ENCODE results near the gene OPCML. TPM values are rescaled to one million over a fixed set of nuclear protein-coding genes. Genes with fewer than 3 reads are reported as not detected.

Gene OPCML
- total RNA-seq, 2 donors from 2014 or later = not detected

DNA sequence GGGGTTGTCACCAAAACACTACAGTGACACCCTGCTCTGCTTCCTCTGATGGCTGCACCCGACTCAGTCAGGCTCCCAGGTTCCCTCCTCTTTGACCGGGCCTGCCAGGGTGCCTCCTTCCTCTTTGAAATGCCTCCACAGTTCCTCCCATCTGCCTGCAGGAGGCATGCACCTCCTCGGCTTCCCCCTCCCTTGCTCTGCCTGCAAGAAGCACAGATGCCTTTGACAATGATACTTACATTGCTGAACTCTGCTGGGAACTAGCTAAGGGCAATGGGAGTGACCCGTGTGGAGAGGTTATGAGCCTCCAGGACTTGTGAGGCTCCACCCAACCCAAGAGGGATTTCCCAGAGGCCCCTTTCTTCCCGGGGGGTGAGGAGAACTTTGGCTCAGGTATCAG is 674.1 kb downstream of the OPCML start:
- Histone ChIP-seq H3K36me3 (no peaks in the 10 kb centered on the region), H3K27ac (no peak overlapping the region), H3K9me3 (no peaks in the 10 kb centered on the region), H3K4me1 (ENCODE audit: control insufficient read depth in 1 of 2, low read depth in 2 of 2) (no peaks in the 10 kb centered on the region), H3K4me3 (no peak overlapping the region), H3K27me3 (replicated peaks; ENCODE audit: insufficient read depth) (no peaks in the 10 kb centered on the region)
- ATAC-seq (ENCODE audit: insufficient number of reproducible peaks, low FRiP score, low read depth) (no peak), DNase-seq (ENCODE audit: low spot score) (no peak)
- TF ChIP-seq, protein P1, sequence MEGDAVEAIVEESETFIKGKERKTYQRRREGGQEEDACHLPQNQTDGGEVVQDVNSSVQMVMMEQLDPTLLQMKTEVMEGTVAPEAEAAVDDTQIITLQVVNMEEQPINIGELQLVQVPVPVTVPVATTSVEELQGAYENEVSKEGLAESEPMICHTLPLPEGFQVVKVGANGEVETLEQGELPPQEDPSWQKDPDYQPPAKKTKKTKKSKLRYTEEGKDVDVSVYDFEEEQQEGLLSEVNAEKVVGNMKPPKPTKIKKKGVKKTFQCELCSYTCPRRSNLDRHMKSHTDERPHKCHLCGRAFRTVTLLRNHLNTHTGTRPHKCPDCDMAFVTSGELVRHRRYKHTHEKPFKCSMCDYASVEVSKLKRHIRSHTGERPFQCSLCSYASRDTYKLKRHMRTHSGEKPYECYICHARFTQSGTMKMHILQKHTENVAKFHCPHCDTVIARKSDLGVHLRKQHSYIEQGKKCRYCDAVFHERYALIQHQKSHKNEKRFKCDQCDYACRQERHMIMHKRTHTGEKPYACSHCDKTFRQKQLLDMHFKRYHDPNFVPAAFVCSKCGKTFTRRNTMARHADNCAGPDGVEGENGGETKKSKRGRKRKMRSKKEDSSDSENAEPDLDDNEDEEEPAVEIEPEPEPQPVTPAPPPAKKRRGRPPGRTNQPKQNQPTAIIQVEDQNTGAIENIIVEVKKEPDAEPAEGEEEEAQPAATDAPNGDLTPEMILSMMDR (IDR thresholded peaks at IDR 0.05) = no peak

DNA sequence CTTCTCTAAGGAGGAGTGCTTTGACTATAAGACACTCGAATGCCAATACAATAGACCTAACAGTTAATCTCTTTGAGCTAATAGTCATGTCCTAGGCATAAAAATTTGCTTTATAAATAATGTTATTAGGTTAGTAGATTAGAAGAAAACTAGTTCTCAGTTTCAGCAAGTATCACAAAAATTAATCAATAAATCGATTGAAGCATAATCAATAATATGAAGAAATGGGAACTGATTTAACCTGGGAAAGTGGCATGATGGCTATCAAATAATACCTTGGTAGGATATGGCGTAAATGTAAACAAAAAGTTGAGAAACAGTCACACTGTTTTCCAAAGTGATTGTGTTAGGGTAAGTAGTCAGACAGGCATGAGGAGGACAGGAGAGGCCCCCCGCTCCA is 676.3 kb downstream of the OPCML start:
- H3K27ac ChIP-seq = no peak overlapping the region

DNA sequence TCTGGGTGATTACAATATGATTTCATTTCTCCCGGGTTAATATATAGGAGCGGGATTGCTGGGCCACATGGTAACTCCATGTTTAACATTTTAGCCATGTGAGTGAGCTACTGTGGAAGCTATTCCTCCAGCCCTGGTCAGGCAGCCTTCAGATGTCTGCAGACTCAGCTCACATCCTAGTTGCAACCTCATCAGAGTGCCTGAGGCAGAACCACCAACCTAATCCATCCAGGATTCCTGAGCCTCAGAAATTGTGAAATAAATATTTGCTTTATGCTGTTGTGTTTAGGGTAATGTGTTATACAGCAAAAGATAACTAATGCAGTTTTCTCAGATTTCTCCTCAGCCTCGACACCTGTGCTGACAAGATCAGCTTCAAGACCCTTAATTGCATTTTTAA is 676.8 kb downstream of the OPCML start:
- ATAC-seq (ENCODE audit: insufficient number of reproducible peaks, low FRiP score, low read depth) (no peak), DNase-seq (ENCODE audit: low spot score) (no peak)
- H3K27ac ChIP-seq = no peak overlapping the region
- H3K27me3 ChIP-seq (replicated peaks; ENCODE audit: insufficient read depth) = no peaks in the 10 kb centered on the region
- H3K4me1 ChIP-seq (ENCODE audit: control insufficient read depth in 1 of 2, low read depth in 2 of 2) = no peaks in the 10 kb centered on the region
- no peaks in the 10 kb centered on the region for H3K9me3 ChIP-seq
- TF ChIP-seq, protein P1 (IDR thresholded peaks at IDR 0.05) = no peak
- no peak overlapping the region for H3K4me3 ChIP-seq
- no peaks in the 10 kb centered on the region for H3K36me3 ChIP-seq

More for the DNA sequence above, 676.3 kb downstream of the OPCML start:
- no peaks in the 10 kb centered on the region for H3K27me3 ChIP-seq (replicated peaks; ENCODE audit: insufficient read depth)
- TF ChIP-seq, protein P1 (IDR thresholded peaks at IDR 0.05) = no peak
- DNase-seq (ENCODE audit: low spot score) (no peak), ATAC-seq (ENCODE audit: insufficient number of reproducible peaks, low FRiP score, low read depth) (no peak)
- no peaks in the 10 kb centered on the region for H3K9me3 ChIP-seq
- no peak overlapping the region for H3K4me3 ChIP-seq
- H3K4me1 ChIP-seq (ENCODE audit: control insufficient read depth in 1 of 2, low read depth in 2 of 2) = no peaks in the 10 kb centered on the region
- no peaks in the 10 kb centered on the region for H3K36me3 ChIP-seq

DNA sequence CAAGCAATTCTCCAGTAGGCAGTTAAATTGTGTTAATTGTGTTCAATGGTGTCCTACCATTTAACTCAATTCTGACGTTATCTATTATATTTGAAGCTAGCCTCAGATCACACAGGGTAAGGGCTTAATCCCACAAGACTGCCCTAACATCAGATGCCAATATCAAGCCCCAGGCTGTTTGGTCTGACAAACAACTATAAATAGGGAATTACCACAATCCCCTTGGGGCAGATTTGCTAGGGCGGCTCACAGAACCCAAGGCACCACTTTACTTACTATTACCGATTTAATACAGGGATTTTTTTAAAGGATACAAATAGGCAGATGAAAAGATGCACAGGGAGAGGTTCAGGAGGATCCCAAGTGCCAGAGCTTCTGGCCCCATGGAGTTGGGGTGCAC is 678.4 kb downstream of the OPCML start:
- no peaks in the 10 kb centered on the region for H3K36me3 ChIP-seq
- TF ChIP-seq, protein P1 (IDR thresholded peaks at IDR 0.05) = no peak

DNA sequence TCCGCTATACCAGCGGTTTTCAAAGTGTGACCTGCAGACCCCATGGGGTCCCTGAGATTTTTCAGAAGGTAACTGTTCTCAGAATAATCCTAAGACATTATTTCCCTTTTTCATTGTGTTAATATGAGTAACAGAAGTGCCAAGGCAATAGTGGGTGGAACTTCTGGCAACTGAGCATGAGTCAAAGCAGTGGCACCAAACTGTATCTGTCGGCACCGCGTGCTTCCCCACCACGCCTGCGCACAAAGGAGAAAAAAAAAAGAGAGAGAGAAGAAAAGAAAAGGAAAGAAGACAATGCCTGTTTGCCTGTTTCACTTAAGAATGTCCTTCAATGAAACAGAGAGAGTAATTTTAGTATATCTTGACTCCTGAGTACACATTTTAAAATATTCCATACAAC is 679.9 kb downstream of the OPCML start:
- no peak for ATAC-seq (ENCODE audit: insufficient number of reproducible peaks, low FRiP score, low read depth)
- TF ChIP-seq, protein P1 (IDR thresholded peaks at IDR 0.05) = no peak
- Histone ChIP-seq H3K9me3 (no peaks in the 10 kb centered on the region), H3K4me1 (ENCODE audit: control insufficient read depth in 1 of 2, low read depth in 2 of 2) (no peaks in the 10 kb centered on the region), H3K36me3 (no peaks in the 10 kb centered on the region), H3K4me3 (no peak overlapping the region), H3K27me3 (replicated peaks; ENCODE audit: insufficient read depth) (no peaks in the 10 kb centered on the region), H3K27ac (no peak overlapping the region)
- no peak for DNase-seq (ENCODE audit: low spot score)

More for the DNA sequence above, 678.4 kb downstream of the OPCML start:
- Histone ChIP-seq H3K9me3 (no peaks in the 10 kb centered on the region), H3K4me3 (no peak overlapping the region), H3K4me1 (ENCODE audit: control insufficient read depth in 1 of 2, low read depth in 2 of 2) (no peaks in the 10 kb centered on the region), H3K27me3 (replicated peaks; ENCODE audit: insufficient read depth) (no peaks in the 10 kb centered on the region), H3K27ac (no peak overlapping the region)
- ATAC-seq (ENCODE audit: insufficient number of reproducible peaks, low FRiP score, low read depth) = no peak
- DNase-seq (ENCODE audit: low spot score) = no peak

All from thoracic aorta (tissue), 2 donors.